GM10248 (cell line): ENCODE data around the gene ST7.

Source experiments
- CTCF ChIA-PET: fragments of 300-600 bp; sonication (Branson Sonifier 250); formaldehyde crosslinking; extraction: SDS; loops from one replicate; lab custom pipeline; 2021; ENCODE audit warnings: antibody characterized with exemption; lab: Yijun Ruan, JAX
- POLR2A ChIA-PET: fragments of 350-650 bp; sonication (Branson Sonifier 250); formaldehyde crosslinking; extraction: SDS; loops from one replicate; lab custom pipeline; 2020; ENCODE audit warnings: antibody characterized with exemption; lab: Yijun Ruan, JAX
- DNase-seq: peaks from one replicate; pipeline ENCODE4 v3.0.0; 2012; ENCODE audit errors: extremely low spot score
- CTCF ChIP-seq: IDR thresholded peaks from 2 replicates; pipeline ENCODE4 v1.5.1; 2012; ENCODE audit warnings: mild to moderate bottlenecking, low read depth; ENCODE audit errors: extremely low read depth, missing control alignments, control extremely low read depth

The ST7 gene

GRCh38 chr7:117010375-117011133, 57.3 kb downstream of the ST7 start:
- peak; percentile 27 for DNase-seq
- no peak for TF ChIP-seq CTCF
- ChIA-PET POLR2A (no interaction called here), CTCF (interaction anchor here (0.9 to 10.0 kb wide), 13 partner anchors 12 to 124 kb away, joined by 3 to 126 read pairs (median 4); no protein-coding TSS in a partner anchor)

GRCh38 chr7:117011419-117012260, 58.3 kb downstream of the ST7 start:
- peak; percentile 59 for DNase-seq
- POLR2A ChIA-PET = interaction anchor here (0.6 kb wide), 1 partner anchor 71 kb away, joined by 3 read pairs; no protein-coding TSS in a partner anchor
- CTCF ChIA-PET = interaction anchor here (0.9 to 10.0 kb wide), 19 partner anchors 11 to 113 kb away, joined by 3 to 126 read pairs (median 4); no protein-coding TSS in a partner anchor

GRCh38 chr7:117012284-117012683, 59.0 kb downstream of the ST7 start:
- no peak for TF ChIP-seq CTCF
- ChIA-PET POLR2A (no interaction called here), CTCF (interaction anchor here (0.9 to 10.0 kb wide), 16 partner anchors 10 to 112 kb away, joined by 3 to 90 read pairs (median 4); no protein-coding TSS in a partner anchor)
- DNase-seq = no peak

More at GRCh38 chr7:117011419-117012260, 58.3 kb downstream of the ST7 start:
- no peak for TF ChIP-seq CTCF

GRCh38 chr7:117012696-117013095, 59.4 kb downstream of the ST7 start:
- DNase-seq = peak; percentile 29
- POLR2A ChIA-PET = no interaction called here
- CTCF ChIA-PET = interaction anchor here (0.8 to 10.0 kb wide), 17 partner anchors 10 to 111 kb away, joined by 3 to 90 read pairs (median 5); partner anchors contain the start of gene ST7

GRCh38 chr7:117014099-117014656, 60.9 kb downstream of the ST7 start:
- TF ChIP-seq CTCF = no peak
- POLR2A ChIA-PET = no interaction called here
- CTCF ChIA-PET = interaction anchor here (1.7 to 10.0 kb wide), 4 partner anchors 8 to 110 kb away, joined by 8 to 90 read pairs (median 47); partner anchors contain the start of gene ST7
- no peak for DNase-seq

More at GRCh38 chr7:117012696-117013095, 59.4 kb downstream of the ST7 start:
- peak; percentile 36 for TF ChIP-seq CTCF
